OCI-LY7 (cell line): ENCODE results near the gene ACE.

ENCODE experiments used
- EZH2phosphoT487 ChIP-seq: fragments of 200-600 bp; sonication (generic); IDR thresholded peaks from 2 replicates; pipeline ENCODE4 v1.6.1; 2018; ENCODE audit warnings: low read depth, borderline replicate concordance, mild to moderate bottlenecking, mixed run types, antibody characterized with exemption, low read length, moderate library complexity, mixed read lengths
- TF ChIP-seq, protein P1 (sequence below): fragments of 200-600 bp; sonication (generic); conservative IDR thresholded peaks from 2 replicates; pipeline ENCODE4 v1.5.1; 2014; ENCODE audit warnings: mild to moderate bottlenecking, antibody characterized with exemption, low read length, moderate library complexity, mixed read lengths

DNA sequence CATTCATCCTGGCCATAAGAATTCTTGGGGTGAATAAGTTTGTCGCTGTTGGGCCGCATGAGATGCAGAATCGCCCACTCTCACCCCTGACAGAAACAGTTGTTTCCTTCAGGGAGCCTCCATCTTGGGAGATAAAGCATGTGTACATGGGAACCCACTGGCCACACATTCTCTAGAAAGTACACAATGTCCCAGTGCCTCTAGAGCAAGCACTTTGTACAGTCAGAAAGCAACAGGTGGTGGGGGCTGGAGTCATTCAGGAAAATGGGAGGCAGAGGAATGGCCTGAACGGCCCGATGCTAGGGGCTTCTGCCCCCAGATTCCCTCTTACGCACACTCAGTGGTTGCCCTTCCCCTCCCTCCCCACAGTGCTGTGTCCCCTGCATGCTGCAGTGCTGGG lies 16.1 kb downstream of the ACE start:
- TF ChIP-seq, protein P1, sequence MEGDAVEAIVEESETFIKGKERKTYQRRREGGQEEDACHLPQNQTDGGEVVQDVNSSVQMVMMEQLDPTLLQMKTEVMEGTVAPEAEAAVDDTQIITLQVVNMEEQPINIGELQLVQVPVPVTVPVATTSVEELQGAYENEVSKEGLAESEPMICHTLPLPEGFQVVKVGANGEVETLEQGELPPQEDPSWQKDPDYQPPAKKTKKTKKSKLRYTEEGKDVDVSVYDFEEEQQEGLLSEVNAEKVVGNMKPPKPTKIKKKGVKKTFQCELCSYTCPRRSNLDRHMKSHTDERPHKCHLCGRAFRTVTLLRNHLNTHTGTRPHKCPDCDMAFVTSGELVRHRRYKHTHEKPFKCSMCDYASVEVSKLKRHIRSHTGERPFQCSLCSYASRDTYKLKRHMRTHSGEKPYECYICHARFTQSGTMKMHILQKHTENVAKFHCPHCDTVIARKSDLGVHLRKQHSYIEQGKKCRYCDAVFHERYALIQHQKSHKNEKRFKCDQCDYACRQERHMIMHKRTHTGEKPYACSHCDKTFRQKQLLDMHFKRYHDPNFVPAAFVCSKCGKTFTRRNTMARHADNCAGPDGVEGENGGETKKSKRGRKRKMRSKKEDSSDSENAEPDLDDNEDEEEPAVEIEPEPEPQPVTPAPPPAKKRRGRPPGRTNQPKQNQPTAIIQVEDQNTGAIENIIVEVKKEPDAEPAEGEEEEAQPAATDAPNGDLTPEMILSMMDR: no peak
- TF ChIP-seq EZH2phosphoT487: no peak
